Keratinocyte (primary cell): Measurements from ENCODE around the gene ZNF555.

Experiments
- CTCF ChIP-seq, 3 experiments: IDR thresholded peaks in 1 of 3; conservative IDR thresholded peaks in 1 of 3; optimal IDR thresholded peaks in 1 of 3; 2 replicates in 2 of 3; 3 replicates in 1 of 3; pipeline versions ENCODE3 to v1.5.1; 2011; ENCODE audit warnings: low read length in 3 of 3, mild to moderate bottlenecking in 3 of 3, moderate library complexity in 2 of 3, control low read depth in 1 of 3, inconsistent platforms in 1 of 3; ENCODE audit not compliant: insufficient read depth in 2 of 3; ENCODE audit errors: extremely low read depth in 1 of 3
- EZH2 ChIP-seq: IDR thresholded peaks from one replicate; pipeline ENCODE4 v1.6.1; 2012; ENCODE audit warnings: inconsistent platforms, mild to moderate bottlenecking, low read length, moderate library complexity

GRCh38 chr19:2811221-2811722, 30.0 kb upstream of the ZNF555 start:
- TF ChIP-seq CTCF (optimal IDR thresholded peaks at IDR 0.05 in 1 of 3, IDR thresholded peaks at IDR 0.05 in 1 of 3, conservative IDR thresholded peaks at IDR 0.05 in 1 of 3; ENCODE audit: extremely low read depth in 1 of 3, insufficient read depth in 2 of 3, low read length in 3 of 3) (no peak), EZH2 (no peak)
